ENCODE data around the gene SLC7A8. TPM values are rescaled to one million over a fixed set of nuclear protein-coding genes. Genes with fewer than 3 reads are reported as not detected.

Gene SLC7A8
- total and polyA plus RNA-seq, 10 of the 15 experiments (the other 5 are each of a cell fraction or from before 2014, with no cell fraction given): 0.06 to 0.28 (median 0.21) TPM; not detected in 7

- FAIRE-seq: no peak
- CTCF ChIA-PET: no interaction called here
- POLR2A ChIA-PET: no interaction called here
These were observed 46.2 kb downstream of the SLC7A8 start for GRCh38 chr14:23137192-23137812.

More at GRCh38 chr14:23137192-23137812, 46.2 kb downstream of the SLC7A8 start:
- no peaks in the 10 kb centered on the region for H3K79me2 ChIP-seq (ENCODE audit: control insufficient read depth, insufficient read depth, low read length)
- in situ Hi-C loops (cut with MboI): no loop called here
- H3K36me3 ChIP-seq (ENCODE audit: control insufficient read depth in 2 of 2, insufficient read depth in 2 of 2, low read length in 1 of 2): no peaks in the 10 kb centered on the region
- ChIA-PET SMC1A (ENCODE audit: uncharacterized antibody, unreplicated experiment) (interaction anchor here (1.5 kb wide), 1 partner anchor 16 kb away, joined by 4 read pairs; no protein-coding TSS in a partner anchor), RAD21 (ENCODE audit: unreplicated experiment) (interaction anchor here (1.5 kb wide), 1 partner anchor 17 kb away, joined by 3 read pairs; no protein-coding TSS in a partner anchor)
- H3K4me1 ChIP-seq (ENCODE audit: control insufficient read depth, insufficient read depth, low read length): no peaks in the 10 kb centered on the region
- H3K27me3 ChIP-seq (replicated peaks in 1 of 2; ENCODE audit: control insufficient read depth in 2 of 2, insufficient read depth in 2 of 2, low read length in 1 of 2): peaks cover 1 to 3% of the 10 kb centered on the region in 2 experiments; a peak in 3 of 4 replicates
- intact Hi-C loops (cut with micrococcal nuclease; ENCODE audit: unreplicated experiment): no loop called here
- no peak overlapping the region for H2AFZ ChIP-seq (ENCODE audit: control insufficient read depth, low read depth, low read length)
- TF ChIP-seq MYC (IDR thresholded peaks at IDR 0.05; ENCODE audit: insufficient read depth, insufficient read length, insufficient replicate concordance, low read length, severe bottlenecking): no peak
- no peak for TF ChIP-seq ETV6 (conservative IDR thresholded peaks at IDR 0.05 in 1 of 2, IDR thresholded peaks at IDR 0.05 in 1 of 2; ENCODE audit: borderline replicate concordance in 1 of 2, low read depth in 1 of 2)
- TF ChIP-seq WRNIP1 (IDR thresholded peaks at IDR 0.05; ENCODE audit: borderline replicate concordance, low read depth, low read length): no peak
- TF ChIP-seq, protein P1, sequence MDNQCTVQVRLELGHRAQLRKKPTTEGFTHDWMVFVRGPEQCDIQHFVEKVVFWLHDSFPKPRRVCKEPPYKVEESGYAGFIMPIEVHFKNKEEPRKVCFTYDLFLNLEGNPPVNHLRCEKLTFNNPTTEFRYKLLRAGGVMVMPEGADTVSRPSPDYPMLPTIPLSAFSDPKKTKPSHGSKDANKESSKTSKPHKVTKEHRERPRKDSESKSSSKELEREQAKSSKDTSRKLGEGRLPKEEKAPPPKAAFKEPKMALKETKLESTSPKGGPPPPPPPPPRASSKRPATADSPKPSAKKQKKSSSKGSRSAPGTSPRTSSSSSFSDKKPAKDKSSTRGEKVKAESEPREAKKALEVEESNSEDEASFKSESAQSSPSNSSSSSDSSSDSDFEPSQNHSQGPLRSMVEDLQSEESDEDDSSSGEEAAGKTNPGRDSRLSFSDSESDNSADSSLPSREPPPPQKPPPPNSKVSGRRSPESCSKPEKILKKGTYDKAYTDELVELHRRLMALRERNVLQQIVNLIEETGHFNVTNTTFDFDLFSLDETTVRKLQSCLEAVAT (IDR thresholded peaks at IDR 0.05): no peak
- TF ChIP-seq NR2F1 (conservative IDR thresholded peaks at IDR 0.05): no peak
- no peak for TF ChIP-seq SIX5 (IDR thresholded peaks at IDR 0.05; ENCODE audit: low read depth, low read length, severe bottlenecking)
- no peak for TF ChIP-seq MAX (IDR thresholded peaks at IDR 0.05; ENCODE audit: low read depth, low read length)
- TF ChIP-seq ZSCAN29 (IDR thresholded peaks at IDR 0.05): no peak
- no peak for TF ChIP-seq SMARCA5 (IDR thresholded peaks at IDR 0.05)
- TF ChIP-seq, protein P2, sequence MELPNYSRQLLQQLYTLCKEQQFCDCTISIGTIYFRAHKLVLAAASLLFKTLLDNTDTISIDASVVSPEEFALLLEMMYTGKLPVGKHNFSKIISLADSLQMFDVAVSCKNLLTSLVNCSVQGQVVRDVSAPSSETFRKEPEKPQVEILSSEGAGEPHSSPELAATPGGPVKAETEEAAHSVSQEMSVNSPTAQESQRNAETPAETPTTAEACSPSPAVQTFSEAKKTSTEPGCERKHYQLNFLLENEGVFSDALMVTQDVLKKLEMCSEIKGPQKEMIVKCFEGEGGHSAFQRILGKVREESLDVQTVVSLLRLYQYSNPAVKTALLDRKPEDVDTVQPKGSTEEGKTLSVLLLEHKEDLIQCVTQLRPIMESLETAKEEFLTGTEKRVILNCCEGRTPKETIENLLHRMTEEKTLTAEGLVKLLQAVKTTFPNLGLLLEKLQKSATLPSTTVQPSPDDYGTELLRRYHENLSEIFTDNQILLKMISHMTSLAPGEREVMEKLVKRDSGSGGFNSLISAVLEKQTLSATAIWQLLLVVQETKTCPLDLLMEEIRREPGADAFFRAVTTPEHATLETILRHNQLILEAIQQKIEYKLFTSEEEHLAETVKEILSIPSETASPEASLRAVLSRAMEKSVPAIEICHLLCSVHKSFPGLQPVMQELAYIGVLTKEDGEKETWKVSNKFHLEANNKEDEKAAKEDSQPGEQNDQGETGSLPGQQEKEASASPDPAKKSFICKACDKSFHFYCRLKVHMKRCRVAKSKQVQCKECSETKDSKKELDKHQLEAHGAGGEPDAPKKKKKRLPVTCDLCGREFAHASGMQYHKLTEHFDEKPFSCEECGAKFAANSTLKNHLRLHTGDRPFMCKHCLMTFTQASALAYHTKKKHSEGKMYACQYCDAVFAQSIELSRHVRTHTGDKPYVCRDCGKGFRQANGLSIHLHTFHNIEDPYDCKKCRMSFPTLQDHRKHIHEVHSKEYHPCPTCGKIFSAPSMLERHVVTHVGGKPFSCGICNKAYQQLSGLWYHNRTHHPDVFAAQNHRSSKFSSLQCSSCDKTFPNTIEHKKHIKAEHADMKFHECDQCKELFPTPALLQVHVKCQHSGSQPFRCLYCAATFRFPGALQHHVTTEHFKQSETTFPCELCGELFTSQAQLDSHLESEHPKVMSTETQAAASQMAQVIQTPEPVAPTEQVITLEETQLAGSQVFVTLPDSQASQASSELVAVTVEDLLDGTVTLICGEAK (IDR thresholded peaks at IDR 0.05; ENCODE audit: borderline replicate concordance): no peak
- no peak for TF ChIP-seq SRF (IDR thresholded peaks at IDR 0.05; ENCODE audit: low read depth in 2 of 2, low read length in 2 of 2)
- TF ChIP-seq ATF7 (IDR thresholded peaks at IDR 0.05; ENCODE audit: low read depth): no peak
- TF ChIP-seq CEBPZ (IDR thresholded peaks at IDR 0.05; ENCODE audit: low read depth, low read length): no peak
- TF ChIP-seq IKZF1 (conservative IDR thresholded peaks at IDR 0.05): no peak
- no peak for TF ChIP-seq KAT2A (conservative IDR thresholded peaks at IDR 0.05; ENCODE audit: control insufficient read depth, low read depth, low read length)
- H3K4me3 ChIP-seq: no peak overlapping the region
- H3K27ac ChIP-seq (ENCODE audit: control insufficient read depth, insufficient read depth): no peak overlapping the region
- BruUV-seq (replicated peaks): no TSS peak
- no peaks in the 10 kb centered on the region for H4K20me1 ChIP-seq (ENCODE audit: control insufficient read depth, insufficient read depth)
- H3K9ac ChIP-seq (ENCODE audit: control insufficient read depth, insufficient read depth, low read length): no peak overlapping the region
- no peaks in the 10 kb centered on the region for H3K9me3 ChIP-seq (replicated peaks; ENCODE audit: control insufficient read depth, insufficient read depth, low read length)
- H3K4me2 ChIP-seq (ENCODE audit: control insufficient read depth, insufficient read depth): no peak overlapping the region
- DNase-seq (ENCODE audit: low read depth, low spot score) (no peak), ATAC-seq (no peak)
- WGBS (ENCODE audit: insufficient coverage, insufficient replicate concordance, low lambda C conversion rate, missing lambda C conversion rate): 38% methylated on average over 11 of the region's 11 CpGs

All from GM12878 (cell line).